Esophagus squamous epithelium (tissue), 5 donors: ENCODE results near the gene CMTM7. TPM values are rescaled to one million over a fixed set of nuclear protein-coding genes. Genes with fewer than 3 reads are reported as not detected.
"Not testable (repeated sequence)": the region's sequence is repeated elsewhere in the genome, so short reads cannot be mapped to it uniquely, and the experiment has no call there.

Source experiments
- DNase-seq: peaks from one replicate; lab custom pipeline; 2025; lab: John Stamatoyannopoulos, UW
- H3K27ac ChIP-seq, 4 donors: fragments of 200-600 bp; sonication (generic); one replicate each; pipeline ENCODE4 v1.5.1; 2016 to 2019; ENCODE audit warnings: mild to moderate bottlenecking in 1 of 4
- H3K27me3 ChIP-seq, 4 donors: fragments of 200-600 bp; sonication (generic); 1 replicate in 3 of 4; 2 replicates in 1 of 4; pipeline versions ENCODE4 v1.5.1 to v1.6.0; 2017 to 2021; ENCODE audit warnings: antibody characterized with exemption in 1 of 4
- H3K36me3 ChIP-seq, 3 donors: fragments of 200-600 bp; sonication (generic); one replicate each; pipeline ENCODE4 v1.5.1; 2016 to 2019
- H3K4me1 ChIP-seq, 3 donors: fragments of 200-600 bp; sonication (generic); one replicate each; pipeline ENCODE4 v1.5.1; 2017 to 2019
- H3K4me3 ChIP-seq, 4 donors: fragments of 200-600 bp; sonication (generic); 1 replicate in 3 of 4; 2 replicates in 1 of 4; pipeline ENCODE4 v1.5.1; 2016 to 2019; ENCODE audit warnings: mild to moderate bottlenecking in 2 of 4, moderate library complexity in 1 of 4
- H3K9me3 ChIP-seq, 3 donors: fragments of 200-600 bp; sonication (generic); one replicate each; pipeline ENCODE4 v1.5.1; 2016 to 2019
- CTCF ChIP-seq, 6 experiments: fragments of 450-650 bp in 4 of 6; fragments of 200-600 bp in 2 of 6; sonication (generic) in 2 of 6; IDR thresholded peaks; one replicate each; pipeline ENCODE4 v1.5.1; 2016 to 2019; ENCODE audit warnings: antibody characterized with exemption in 6 of 6, mild to moderate bottlenecking in 4 of 6, moderate library complexity in 4 of 6
- POLR2A ChIP-seq, 4 donors: fragments of 450-650 bp; IDR thresholded peaks; one replicate each; pipeline ENCODE4 v1.6.1; 2017; ENCODE audit warnings: antibody characterized with exemption in 4 of 4, mild to moderate bottlenecking in 4 of 4, moderate library complexity in 3 of 4
- WGBS, 2 donors: methylation state at CpG; one replicate each; pipeline ENCODE4 v1.1.5; 2018; 5-methylcytosine and 5-hydroxymethylcytosine counted together
- intact Hi-C: fragments of 100-400 bp; cut with DNase I; formaldehyde crosslinking; loops from one replicate; pipeline ENCODE4 v1.15.0; 2022
- total RNA-seq, 4 donors: library from RNA; depleted of rRNA; stranded (reverse); fragments of >200 nt; gene quantifications; one replicate each; pipeline ENCODE4 v1.1.0, GENCODE V29; 2016
- donor health status: DM: yes; HTN: yes; CAD: no.

The CMTM7 gene
- total RNA-seq, 4 donors from 2014 or later: 0.35 to 6.7 (median 3.0) TPM; not detected in 1

- WGBS, 2 donors: 55 to 71% methylated on average over 4 of the region's 4 CpGs
- Histone ChIP-seq H3K4me3 (no peak overlapping the region), H3K27ac (no peak overlapping the region), H3K9me3 (no peaks in the 10 kb centered on the region), H3K27me3 (peaks cover 0 to 99% (median 0%) of the 10 kb centered on the region in 4 donors), H3K36me3 (no peaks in the 10 kb centered on the region), H3K4me1 (peaks cover 0 to 19% (median 0%) of the 10 kb centered on the region in 3 donors)
- TF ChIP-seq POLR2A (IDR thresholded peaks at IDR 0.05): no peak
- TF ChIP-seq CTCF (IDR thresholded peaks at IDR 0.05): no peak
- intact Hi-C loops: no loop called here
- DNase-seq: no peak
Measured at GRCh38 chr3:32435911-32436815, 44.5 kb downstream of the CMTM7 start.

- no peak overlapping the region for H3K27ac ChIP-seq
- intact Hi-C loops: no loop called here
- no peaks in the 10 kb centered on the region for H3K9me3 ChIP-seq
- no peak for DNase-seq
- peaks cover 0 to 2% (median 0%) of the 10 kb centered on the region in 3 donors for H3K36me3 ChIP-seq
- H3K4me3 ChIP-seq: no peak overlapping the region
- H3K4me1 ChIP-seq: peaks cover 0 to 16% (median 0%) of the 10 kb centered on the region in 3 donors
- no peak for TF ChIP-seq POLR2A (IDR thresholded peaks at IDR 0.05)
- TF ChIP-seq CTCF (IDR thresholded peaks at IDR 0.05): no peak
- peaks cover 0 to 99% (median 0%) of the 10 kb centered on the region in 4 donors for H3K27me3 ChIP-seq
- WGBS, 2 donors: 71 to 83% methylated on average over 4 of the region's 4 CpGs
Measured at GRCh38 chr3:32436816-32437189, 45.1 kb downstream of the CMTM7 start.

- Histone ChIP-seq H3K9me3 (no peaks in the 10 kb centered on the region), H3K36me3 (peaks cover 0 to 5% (median 0%) of the 10 kb centered on the region in 3 donors), H3K27me3 (peaks cover 0 to 99% (median 0%) of the 10 kb centered on the region in 4 donors), H3K27ac (no peak overlapping the region), H3K4me3 (no peak overlapping the region), H3K4me1 (peaks cover 0 to 16% (median 0%) of the 10 kb centered on the region in 3 donors)
- intact Hi-C loops: no loop called here
- no peak for TF ChIP-seq CTCF (IDR thresholded peaks at IDR 0.05)
- no peak for TF ChIP-seq POLR2A (IDR thresholded peaks at IDR 0.05)
- no peak for DNase-seq
- 85 to 89% methylated on average over 7 of the region's 7 CpGs for WGBS, 2 donors
Measured at GRCh38 chr3:32437896-32438295, 46.2 kb downstream of the CMTM7 start.

- Histone ChIP-seq H3K4me3 (no peak overlapping the region), H3K36me3 (peaks cover 0 to 5% (median 0%) of the 10 kb centered on the region in 3 donors), H3K27me3 (peaks cover 0 to 97% (median 0%) of the 10 kb centered on the region in 4 donors), H3K4me1 (peaks cover 0 to 16% (median 0%) of the 10 kb centered on the region in 3 donors), H3K27ac (no peak overlapping the region), H3K9me3 (no peaks in the 10 kb centered on the region)
- TF ChIP-seq POLR2A (IDR thresholded peaks at IDR 0.05) (no peak), CTCF (IDR thresholded peaks at IDR 0.05) (no peak)
- intact Hi-C loops: no loop called here
- no peak for DNase-seq
- WGBS, 2 donors: 75 to 85% methylated on average over 10 of the region's 10 CpGs
Measured at GRCh38 chr3:32438596-32439344, 47.1 kb downstream of the CMTM7 start.

- WGBS, 2 donors: 55 to 95% methylated on average over 2 to 4 of the region's 4 CpGs
- Histone ChIP-seq H3K27me3 (peaks cover 0 to 97% (median 0%) of the 10 kb centered on the region in 4 donors), H3K4me1 (peaks cover 0 to 16% (median 0%) of the 10 kb centered on the region in 3 donors)
- H3K36me3 ChIP-seq, intact Hi-C loops, H3K9me3 ChIP-seq, DNase-seq, H3K4me3 ChIP-seq, H3K27ac ChIP-seq: not testable (repeated sequence)
Measured at GRCh38 chr3:32439421-32439820, 47.8 kb downstream of the CMTM7 start.
